M059J (cell line): ENCODE measurements around the gene EPS8. TPM values are rescaled to one million over a fixed set of nuclear protein-coding genes. Genes with fewer than 3 reads are reported as not detected.

ENCODE experiments used
- DNase-seq: peaks from one replicate; pipeline ENCODE4 v3.0.0-alpha.2; 2012; ENCODE audit warnings: low read depth
- total RNA-seq: library from RNA; depleted of rRNA; stranded (reverse); fragments of >200 nt; shearing (Covaris generic); gene quantifications from 2 replicates; pipeline ENCODE4 v1.2.3, GENCODE V29; 2014

EPS8 gene
- total RNA-seq, 1 experiment from 2014 or later = 79.5 TPM

GRCh38 chr12:15602051-15602672, 187.0 kb downstream of the EPS8 start:
- no peak for DNase-seq

- DNase-seq = peak; percentile 59
Measured at GRCh38 chr12:15601210-15601800, 187.9 kb downstream of the EPS8 start.

DNA sequence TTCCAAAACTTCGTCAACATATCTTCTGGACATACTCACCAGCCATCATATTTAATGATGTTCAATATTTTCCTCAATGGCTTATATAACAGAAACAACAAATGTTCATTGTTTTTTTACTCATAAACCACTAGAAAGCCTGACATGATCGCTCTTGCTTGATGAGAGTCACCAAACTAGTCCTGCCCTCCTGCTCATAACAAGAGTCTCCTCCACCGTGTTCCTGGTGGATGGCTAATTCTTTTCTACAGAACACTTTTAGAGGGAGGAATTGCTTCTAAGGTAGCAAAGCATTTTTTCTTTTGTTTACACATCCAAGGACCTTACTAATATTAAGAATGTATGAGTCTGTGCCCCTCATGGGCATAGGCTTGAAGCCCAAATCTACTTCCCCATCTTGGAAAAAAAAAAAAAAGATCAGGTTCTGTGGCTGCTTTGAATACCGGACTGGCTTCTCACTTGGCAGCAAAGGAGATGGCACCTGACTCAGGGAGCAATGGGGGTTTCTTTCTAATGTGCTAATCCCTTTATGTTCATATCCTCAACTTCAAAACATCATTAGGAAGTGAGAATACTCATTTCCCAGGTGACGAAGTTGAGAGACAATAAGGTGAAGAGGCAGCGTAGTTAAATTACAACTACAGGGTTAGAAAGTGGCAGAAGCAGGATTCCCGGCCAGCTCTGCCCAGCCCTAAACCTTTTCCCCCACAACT, 188.8 kb downstream of the EPS8 start:
- no peak for DNase-seq

DNA sequence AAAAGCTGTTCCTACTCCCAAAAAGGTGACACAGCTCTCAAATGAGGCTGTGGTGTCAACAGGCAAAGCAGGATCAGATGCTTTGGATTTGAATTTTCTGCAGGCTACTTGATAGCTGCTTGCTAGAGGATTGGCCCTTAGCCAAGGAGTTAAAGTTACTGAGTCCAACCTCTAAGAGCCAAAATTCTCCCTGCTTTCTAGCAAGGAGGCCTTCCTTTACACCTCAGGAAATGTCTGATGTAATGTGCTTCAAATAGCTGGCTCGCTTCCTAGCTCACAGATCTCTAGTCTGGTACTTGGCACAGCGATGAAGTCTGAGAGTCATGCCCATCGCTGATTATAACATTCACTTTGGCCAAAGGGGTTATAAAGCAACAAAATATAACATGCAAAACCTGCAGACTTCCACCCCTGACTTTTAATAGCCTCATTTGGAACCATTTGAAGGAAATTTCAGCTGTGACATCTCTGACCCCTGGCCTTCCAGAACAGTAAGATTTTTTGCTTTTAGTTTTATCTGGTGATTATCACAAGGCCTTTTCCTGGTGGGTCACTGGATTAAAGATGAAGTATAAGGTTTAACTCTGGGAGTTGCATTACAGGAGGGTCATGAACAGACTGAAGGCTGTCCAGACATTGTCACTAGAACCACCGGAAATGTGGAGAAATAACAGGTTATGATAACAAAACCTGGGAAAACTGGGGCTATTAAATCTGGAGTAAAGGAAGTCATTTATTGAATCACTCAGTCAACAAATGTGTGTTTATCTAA, 189.7 kb downstream of the EPS8 start:
- peak; percentile 85 for DNase-seq

DNA sequence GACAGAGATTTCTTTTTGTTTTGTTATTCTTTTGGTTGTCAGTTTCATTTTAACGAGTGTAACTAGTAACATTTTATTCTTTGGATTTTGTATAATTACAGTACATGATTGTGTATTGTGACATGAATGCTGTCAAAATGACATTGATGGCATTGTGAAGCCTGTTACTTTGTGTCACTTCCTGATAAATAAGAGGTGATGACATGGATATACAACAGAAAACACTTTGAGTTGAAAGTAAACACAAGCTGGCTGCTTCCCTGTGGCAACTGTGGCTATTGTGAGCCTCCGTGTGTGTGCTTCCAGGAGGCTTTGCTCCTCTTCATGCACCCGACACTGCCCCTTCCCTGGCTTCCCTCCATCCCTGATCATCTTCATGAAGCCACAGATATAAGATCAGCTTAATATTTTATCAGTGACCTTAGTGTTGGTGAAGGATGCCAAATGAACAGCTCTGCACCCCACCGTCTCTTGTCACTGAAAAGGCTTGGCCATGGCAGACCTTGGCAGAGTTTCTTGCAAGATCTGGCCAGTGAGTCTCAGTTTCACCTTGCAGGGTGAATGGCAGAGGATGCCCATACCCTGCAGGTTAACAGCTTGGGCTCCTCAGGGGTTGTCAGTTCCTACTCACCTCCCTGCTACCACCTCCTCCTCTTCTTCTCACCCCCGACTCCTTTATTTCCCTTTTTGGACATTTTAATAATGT, 191.9 kb downstream of the EPS8 start:
- no peak for DNase-seq

GRCh38 chr12:15596174-15596573, 193.0 kb downstream of the EPS8 start:
- no peak for DNase-seq

DNA sequence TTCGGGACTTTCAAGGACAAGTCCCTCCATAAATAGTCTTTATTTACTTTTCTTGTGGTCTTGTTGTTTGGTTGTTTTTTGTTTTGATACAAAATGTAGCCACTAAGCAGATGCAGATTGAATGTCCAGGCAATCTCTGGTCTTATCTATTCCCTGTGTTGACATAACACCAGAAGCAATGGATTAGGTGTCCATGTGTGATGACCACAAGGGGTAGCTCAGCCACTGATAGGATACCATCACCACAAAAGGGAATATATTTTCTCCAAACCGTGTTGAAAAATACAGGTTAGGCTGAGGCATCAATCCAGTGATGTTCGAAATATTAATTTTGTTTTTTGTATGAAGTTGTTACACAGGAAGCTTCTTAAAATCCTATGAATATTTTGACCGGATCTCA, 196.3 kb downstream of the EPS8 start:
- peak; percentile 46 for DNase-seq

DNA sequence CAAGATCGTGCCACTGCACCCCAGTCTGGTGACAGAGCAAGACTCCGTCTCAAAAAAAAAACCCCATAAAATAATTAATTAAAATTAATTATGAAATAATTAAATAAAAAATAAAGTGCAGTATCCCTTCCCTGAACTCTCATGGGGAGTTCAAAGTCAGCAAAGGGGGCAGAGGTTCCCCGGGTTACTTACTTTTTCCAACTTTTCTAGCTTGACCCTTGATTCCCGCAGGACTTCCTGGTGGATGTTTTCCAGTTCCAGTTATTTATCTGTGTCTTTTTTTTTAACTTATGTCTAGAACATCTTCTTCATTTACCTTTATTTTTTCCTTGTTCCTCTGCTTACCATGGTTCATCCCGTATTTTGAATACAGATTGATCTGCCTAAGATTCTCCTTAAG, 197.4 kb downstream of the EPS8 start:
- no peak for DNase-seq

- DNase-seq = peak; percentile 73
Measured at GRCh38 chr12:15590180-15590826, 198.9 kb downstream of the EPS8 start.

GRCh38 chr12:15589328-15590032, 199.7 kb downstream of the EPS8 start:
- DNase-seq = no peak

- DNase-seq = peak; percentile 58
Measured at GRCh38 chr12:15584366-15585041, 204.7 kb downstream of the EPS8 start.

DNA sequence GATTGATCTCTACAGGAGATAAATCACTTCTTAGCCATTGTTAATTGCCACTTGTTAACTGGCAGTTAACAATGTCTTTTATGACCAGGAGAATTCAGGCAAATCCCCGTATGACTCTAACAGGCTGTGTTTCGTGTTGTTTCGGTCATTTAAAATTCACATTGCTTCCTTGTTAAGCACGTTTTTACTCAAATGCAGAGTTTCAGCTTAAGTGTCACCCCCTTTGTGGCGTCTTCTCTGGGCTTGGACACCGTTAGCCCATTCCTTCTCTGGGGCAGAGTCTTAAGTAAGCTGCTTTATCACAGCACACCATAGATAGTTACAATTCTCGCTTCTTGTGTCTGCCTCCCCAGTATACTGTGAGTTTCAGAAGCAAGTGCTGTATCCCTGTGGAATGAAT, 205.4 kb downstream of the EPS8 start:
- DNase-seq = no peak

DNA sequence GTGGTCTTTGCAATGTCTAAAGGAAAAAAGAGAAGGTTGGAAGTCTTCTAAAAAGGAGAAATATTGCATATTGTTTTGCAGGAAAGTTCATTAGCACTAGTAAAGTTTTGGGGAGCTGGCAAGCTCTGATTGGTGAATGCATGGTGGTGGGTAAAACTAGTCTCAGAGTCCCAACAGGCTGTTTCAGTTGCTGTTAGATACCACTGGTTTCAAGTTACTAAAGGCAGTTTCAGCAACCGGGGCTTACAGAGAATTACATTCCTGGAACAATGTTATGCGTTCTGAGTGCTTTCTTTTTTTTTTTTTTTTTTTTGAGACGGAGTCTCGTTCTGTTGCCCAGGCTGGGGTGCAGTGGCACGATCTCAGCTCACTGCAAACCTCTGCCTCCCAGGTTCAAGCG, 208.2 kb downstream of the EPS8 start:
- no peak for DNase-seq

DNA sequence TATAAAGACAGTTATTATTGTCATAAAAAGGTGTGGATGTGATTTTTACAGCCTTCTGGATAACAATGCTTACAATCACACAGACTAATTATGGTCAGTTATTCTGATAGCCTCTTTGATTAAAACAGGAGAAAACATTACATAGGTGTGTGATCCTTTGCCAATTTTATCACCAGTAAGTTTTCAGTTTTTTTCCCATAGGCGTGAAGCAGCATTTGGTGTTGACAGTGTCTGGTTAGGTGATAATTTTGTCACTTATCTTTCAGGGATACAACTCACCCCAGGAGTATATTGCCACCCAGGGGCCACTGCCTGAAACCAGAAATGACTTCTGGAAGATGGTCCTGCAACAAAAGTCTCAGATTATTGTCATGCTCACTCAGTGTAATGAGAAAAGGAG, 208.8 kb downstream of the EPS8 start:
- no peak for DNase-seq

- no peak for DNase-seq
Measured at GRCh38 chr12:15575671-15576541, 213.3 kb downstream of the EPS8 start.

- no peak for DNase-seq
Measured at GRCh38 chr12:15574353-15574752, 214.8 kb downstream of the EPS8 start.
